Keratinocyte (primary cell): ENCODE measurements around the gene MKLN1. TPM values are rescaled to one million over a fixed set of nuclear protein-coding genes. Genes with fewer than 3 reads are reported as not detected.

Experiments
- DNase-seq: peaks from one replicate; pipeline ENCODE4 v3.0.0-alpha.2; 2011; ENCODE audit warnings: low read depth, missing footprints, low spot score
- FAIRE-seq: peaks from 2 replicates; lab custom pipeline; 2011; peaks lifted over from hg19 to GRCh38; lab: Jason Lieb, UNC
- H2AFZ ChIP-seq: 2 replicates; pipeline ENCODE4 v1.6.0; 2012; ENCODE audit warnings: low read length, control low read depth, inconsistent platforms; ENCODE audit not compliant: control insufficient read depth
- H3K27ac ChIP-seq: 2 replicates; pipeline ENCODE4 v1.5.1; 2011; ENCODE audit warnings: low read length; ENCODE audit not compliant: control insufficient read depth, insufficient read depth
- H3K27me3 ChIP-seq: 3 replicates; pipeline ENCODE4 v1.6.0; 2011; ENCODE audit warnings: low read length; ENCODE audit not compliant: control insufficient read depth, insufficient read depth; ENCODE audit errors: extremely low read depth
- H3K36me3 ChIP-seq, 2 experiments: 2 replicates in 1 of 2; 3 replicates in 1 of 2; pipeline ENCODE4 v1.5.1; 2011; ENCODE audit warnings: low read length in 2 of 2, mild to moderate bottlenecking in 1 of 2; ENCODE audit not compliant: control insufficient read depth in 2 of 2, insufficient read depth in 2 of 2; ENCODE audit errors: extremely low read depth in 1 of 2
- H3K4me1 ChIP-seq: 3 replicates; pipeline ENCODE4 v1.5.1; 2011; ENCODE audit warnings: low read length; ENCODE audit not compliant: control insufficient read depth, insufficient read depth; ENCODE audit errors: extremely low read depth
- H3K4me2 ChIP-seq: 3 replicates; pipeline ENCODE4 v1.6.0; 2011; ENCODE audit warnings: low read depth, low read length; ENCODE audit not compliant: control insufficient read depth, insufficient read depth; ENCODE audit errors: extremely low read depth
- H3K4me3 ChIP-seq, 3 experiments: fragments of 200-600 bp in 1 of 3; sonication (generic) in 1 of 3; 2 replicates in 2 of 3; 3 replicates in 1 of 3; pipeline ENCODE4 v1.5.1; 2011 to 2016; ENCODE audit warnings: low read length in 3 of 3, mild to moderate bottlenecking in 3 of 3, control low read depth in 2 of 3, inconsistent platforms in 1 of 3, low read depth in 1 of 3, mixed read lengths in 1 of 3, mixed run types in 1 of 3, moderate library complexity in 1 of 3; ENCODE audit not compliant: control insufficient read depth in 2 of 3, insufficient read depth in 2 of 3; ENCODE audit errors: extremely low read depth in 1 of 3
- H3K79me2 ChIP-seq: 2 replicates; pipeline ENCODE4 v1.6.0; 2012; ENCODE audit warnings: low read length; ENCODE audit not compliant: control insufficient read depth, insufficient read depth
- H3K9ac ChIP-seq: 3 replicates; pipeline ENCODE4 v1.6.0; 2011; ENCODE audit warnings: low read length; ENCODE audit not compliant: control insufficient read depth, insufficient read depth; ENCODE audit errors: extremely low read depth
- H3K9me1 ChIP-seq: 3 replicates; pipeline ENCODE4 v1.6.0; 2011; ENCODE audit warnings: low read length; ENCODE audit not compliant: control insufficient read depth, insufficient read depth; ENCODE audit errors: extremely low read depth
- H3K9me3 ChIP-seq: 2 replicates; pipeline ENCODE4 v1.5.1; 2012; ENCODE audit warnings: low read depth, low read length; ENCODE audit not compliant: control insufficient read depth
- H4K20me1 ChIP-seq: 3 replicates; pipeline ENCODE4 v1.6.0; 2011; ENCODE audit warnings: low read length; ENCODE audit not compliant: control insufficient read depth, insufficient read depth; ENCODE audit errors: extremely low read depth
- CTCF ChIP-seq, 3 experiments: IDR thresholded peaks in 1 of 3; conservative IDR thresholded peaks in 1 of 3; optimal IDR thresholded peaks in 1 of 3; 2 replicates in 2 of 3; 3 replicates in 1 of 3; pipeline versions ENCODE3 to v1.5.1; 2011; ENCODE audit warnings: low read length in 3 of 3, mild to moderate bottlenecking in 3 of 3, moderate library complexity in 2 of 3, control low read depth in 1 of 3, inconsistent platforms in 1 of 3; ENCODE audit not compliant: insufficient read depth in 2 of 3; ENCODE audit errors: extremely low read depth in 1 of 3
- EZH2 ChIP-seq: IDR thresholded peaks from one replicate; pipeline ENCODE4 v1.6.1; 2012; ENCODE audit warnings: inconsistent platforms, mild to moderate bottlenecking, low read length, moderate library complexity
- dilution Hi-C: fragments of 300-500 bp; cut with MboI; formaldehyde crosslinking; loops from one replicate; pipeline ENCODE4 v1.7.0; 2020; ENCODE audit warnings: low sequenced_read_pairs; ENCODE audit not compliant: extremely low pct_ligation_motif_present
- polyA plus RNA-seq, 5 experiments: library from polyadenylated mRNA; depleted of rRNA in 3 of 5; stranded (reverse) in 3 of 5; stranded (forward) in 1 of 5; unstranded in 1 of 5; fragments of >200 nt; gene quantifications; 1 replicate in 1 of 5; 2 replicates in 3 of 5; 3 replicates in 1 of 5; pipeline versions ENCODE4 v1.2.1 to v1.2.3, GENCODE V29; 2011 to 2012; ENCODE audit warnings: missing spikeins in 2 of 5, low read depth in 1 of 5, low replicate concordance in 1 of 5

Gene MKLN1
- polyA plus RNA-seq, 1 donor (not counting 4 experiments of a cell fraction or from before 2014, with no cell fraction given), result 43.8 TPM

GRCh38 chr7:131374821-131375220, 47.1 kb downstream of the MKLN1 start:
- TF ChIP-seq CTCF (optimal IDR thresholded peaks at IDR 0.05 in 1 of 3, IDR thresholded peaks at IDR 0.05 in 1 of 3, conservative IDR thresholded peaks at IDR 0.05 in 1 of 3; ENCODE audit: extremely low read depth in 1 of 3, insufficient read depth in 2 of 3, low read length in 3 of 3), result no peak
- no peak for TF ChIP-seq EZH2
- Histone ChIP-seq H4K20me1 (peaks cover 10% of the 10 kb centered on the region), H3K79me2 (peaks cover 41% of the 10 kb centered on the region), H3K9me1 (peaks cover 4% of the 10 kb centered on the region), H3K36me3 (no peaks in the 10 kb centered on the region), H3K9ac (no peak overlapping the region), H3K4me1 (peaks cover 11% of the 10 kb centered on the region), H3K27me3 (no peaks in the 10 kb centered on the region), H3K27ac (no peak overlapping the region), H3K4me3 (no peak overlapping the region), H3K4me2 (no peak overlapping the region), H3K9me3 (no peaks in the 10 kb centered on the region), H2AFZ (no peak overlapping the region)
- no peak for FAIRE-seq
- dilution Hi-C loops, result no loop called here
- no peak for DNase-seq

GRCh38 chr7:131381069-131381838, 53.6 kb downstream of the MKLN1 start:
- FAIRE-seq, result no peak

More at GRCh38 chr7:131381069-131381838, 53.6 kb downstream of the MKLN1 start:
- Histone ChIP-seq H3K36me3 (no peaks in the 10 kb centered on the region), H4K20me1 (no peaks in the 10 kb centered on the region), H2AFZ (no peak overlapping the region), H3K9me1 (no peaks in the 10 kb centered on the region), H3K79me2 (peaks cover 18% of the 10 kb centered on the region), H3K4me2 (no peak overlapping the region), H3K4me1 (no peaks in the 10 kb centered on the region), H3K4me3 (no peak overlapping the region), H3K9me3 (no peaks in the 10 kb centered on the region), H3K27me3 (no peaks in the 10 kb centered on the region), H3K27ac (no peak overlapping the region), H3K9ac (no peak overlapping the region)
- no peak for TF ChIP-seq EZH2
- no peak for TF ChIP-seq CTCF (optimal IDR thresholded peaks at IDR 0.05 in 1 of 3, IDR thresholded peaks at IDR 0.05 in 1 of 3, conservative IDR thresholded peaks at IDR 0.05 in 1 of 3; ENCODE audit: extremely low read depth in 1 of 3, insufficient read depth in 2 of 3, low read length in 3 of 3)
- dilution Hi-C loops, result no loop called here
- DNase-seq, result no peak
